HepG2 (cell line): ENCODE results near the gene AHNAK. TPM values are rescaled to one million over a fixed set of nuclear protein-coding genes. Genes with fewer than 3 reads are reported as not detected.

Experiments used
- ERF ChIP-seq: IDR thresholded peaks from 2 replicates; pipeline ENCODE4 v1.6.1; 2018; ENCODE audit warnings: missing biosample characterization, missing genetic modification reagents
- GTF2F1 ChIP-seq: fragments of 150-350 bp; IDR thresholded peaks from 2 replicates; pipeline ENCODE4 v1.6.1; 2014; ENCODE audit warnings: low read length
- HCFC1 ChIP-seq: fragments of 150-350 bp; IDR thresholded peaks from 2 replicates; pipeline ENCODE4 v1.6.1; 2014; ENCODE audit warnings: low read depth, low read length
- HMG20A ChIP-seq: IDR thresholded peaks from 2 replicates; pipeline ENCODE4 v1.6.1; 2016; ENCODE audit warnings: borderline replicate concordance
- MEIS1 ChIP-seq: sonication (generic); formaldehyde crosslinking; IDR thresholded peaks from 2 replicates; pipeline ENCODE4 v1.9.0; 2021; ENCODE audit warnings: mild to moderate bottlenecking, missing genetic modification reagents, moderate library complexity, borderline replicate concordance
- MEIS2 ChIP-seq: sonication (generic); formaldehyde crosslinking; IDR thresholded peaks from 2 replicates; pipeline ENCODE4 v1.9.0; 2021; ENCODE audit warnings: mild to moderate bottlenecking, missing genetic modification reagents
- RXRA ChIP-seq: sonication (generic); formaldehyde crosslinking; IDR thresholded peaks from 2 replicates; pipeline ENCODE4 v1.5.1; 2020; ENCODE audit warnings: missing genetic modification reagents
- XBP1 ChIP-seq: sonication (generic); formaldehyde crosslinking; IDR thresholded peaks from 2 replicates; pipeline ENCODE4 v1.5.0; 2020; ENCODE audit warnings: missing genetic modification reagents
- ZMYM3 ChIP-seq: sonication (generic); formaldehyde crosslinking; IDR thresholded peaks from 2 replicates; pipeline ENCODE4 v1.5.1; 2020; ENCODE audit warnings: mild to moderate bottlenecking, missing genetic modification reagents
- ZNF121 ChIP-seq: sonication (generic); formaldehyde crosslinking; IDR thresholded peaks from 2 replicates; pipeline ENCODE4 v1.5.0; 2020; ENCODE audit warnings: mild to moderate bottlenecking, missing genetic modification reagents
- ZNF205 ChIP-seq: IDR thresholded peaks from 2 replicates; pipeline ENCODE4 v1.6.1; 2018; ENCODE audit warnings: missing biosample characterization, missing genetic modification reagents
- ZNF253 ChIP-seq: sonication (generic); formaldehyde crosslinking; IDR thresholded peaks from 2 replicates; pipeline ENCODE4 v1.8.0; 2022; ENCODE audit warnings: mild to moderate bottlenecking, missing genetic modification reagents, borderline replicate concordance
- ZNF460 ChIP-seq: sonication (generic); formaldehyde crosslinking; IDR thresholded peaks from 2 replicates; pipeline ENCODE4 v1.5.1; 2020; ENCODE audit warnings: missing genetic modification reagents, mild to moderate bottlenecking, borderline replicate concordance
- ZNF589 ChIP-seq: sonication (generic); formaldehyde crosslinking; conservative IDR thresholded peaks from 2 replicates; pipeline ENCODE4 v1.8.0; 2022; ENCODE audit warnings: mild to moderate bottlenecking, moderate library complexity, missing genetic modification reagents
- ZNF605 ChIP-seq: sonication (generic); formaldehyde crosslinking; IDR thresholded peaks from 2 replicates; pipeline ENCODE4 v1.8.0; 2022; ENCODE audit warnings: mild to moderate bottlenecking, missing genetic modification reagents
- ZNF761 ChIP-seq: sonication (generic); formaldehyde crosslinking; conservative IDR thresholded peaks from 2 replicates; pipeline ENCODE4 v1.4.0; 2020; ENCODE audit warnings: mild to moderate bottlenecking, missing genetic modification reagents
- ZNF780A ChIP-seq: sonication (generic); formaldehyde crosslinking; IDR thresholded peaks from 2 replicates; pipeline ENCODE4 v1.8.0; 2022; ENCODE audit warnings: mild to moderate bottlenecking, missing genetic modification reagents, moderate library complexity
- polyA plus RNA-seq, 8 experiments: library from polyadenylated mRNA; depleted of rRNA in 3 of 8; stranded (reverse) in 7 of 8; unstranded in 1 of 8; fragments of >200 nt; fragmentation: Illumina TruSeq in 4 of 8; extraction: Trizol in 4 of 8; gene quantifications; 2 replicates each; pipeline versions ENCODE4 v1.2.1 to v1.2.3, GENCODE V29; 2011 to 2016; ENCODE audit warnings: low read depth in 4 of 8, missing spikeins in 1 of 8, mixed read lengths in 1 of 8; ENCODE audit not compliant: insufficient read depth in 1 of 8
- total RNA-seq, 5 experiments: library from RNA; depleted of rRNA; stranded (reverse); fragments of >200 nt; fragmentation: Illumina TruSeq; extraction: Trizol; gene quantifications; 2 replicates each; pipeline ENCODE4 v1.2.3, GENCODE V29; 2016; ENCODE audit warnings: low read depth in 1 of 5
- TF ChIP-seq, protein P1 (sequence below): sonication (generic); formaldehyde crosslinking; IDR thresholded peaks from 2 replicates; pipeline ENCODE4 v1.5.0; 2020; ENCODE audit warnings: mild to moderate bottlenecking, missing genetic modification reagents
- TF ChIP-seq, protein P2 (sequence below): sonication (generic); formaldehyde crosslinking; IDR thresholded peaks from 2 replicates; pipeline ENCODE4 v1.8.1; 2022; ENCODE audit warnings: mild to moderate bottlenecking, missing genetic modification reagents
- TF ChIP-seq, protein P3 (sequence below): sonication (generic); formaldehyde crosslinking; conservative IDR thresholded peaks from 2 replicates; pipeline ENCODE4 v1.4.0; 2020; ENCODE audit warnings: missing genetic modification reagents
- TF ChIP-seq, protein P4 (sequence below), 2 experiments: sonication (generic) in 1 of 2; formaldehyde crosslinking in 1 of 2; IDR thresholded peaks; 2 replicates each; pipeline versions ENCODE4 v1.5.1 to v1.6.1; 2011 to 2020; ENCODE audit warnings: borderline replicate concordance in 1 of 2, low read depth in 1 of 2, low read length in 1 of 2, mild to moderate bottlenecking in 1 of 2, missing genetic modification reagents in 1 of 2, moderate library complexity in 1 of 2

AHNAK gene
- total and polyA plus RNA-seq, 2 of the 13 experiments (the other 11 are each of a cell fraction or from before 2014, with no cell fraction given), result 23.4 to 25.0 TPM

DNA sequence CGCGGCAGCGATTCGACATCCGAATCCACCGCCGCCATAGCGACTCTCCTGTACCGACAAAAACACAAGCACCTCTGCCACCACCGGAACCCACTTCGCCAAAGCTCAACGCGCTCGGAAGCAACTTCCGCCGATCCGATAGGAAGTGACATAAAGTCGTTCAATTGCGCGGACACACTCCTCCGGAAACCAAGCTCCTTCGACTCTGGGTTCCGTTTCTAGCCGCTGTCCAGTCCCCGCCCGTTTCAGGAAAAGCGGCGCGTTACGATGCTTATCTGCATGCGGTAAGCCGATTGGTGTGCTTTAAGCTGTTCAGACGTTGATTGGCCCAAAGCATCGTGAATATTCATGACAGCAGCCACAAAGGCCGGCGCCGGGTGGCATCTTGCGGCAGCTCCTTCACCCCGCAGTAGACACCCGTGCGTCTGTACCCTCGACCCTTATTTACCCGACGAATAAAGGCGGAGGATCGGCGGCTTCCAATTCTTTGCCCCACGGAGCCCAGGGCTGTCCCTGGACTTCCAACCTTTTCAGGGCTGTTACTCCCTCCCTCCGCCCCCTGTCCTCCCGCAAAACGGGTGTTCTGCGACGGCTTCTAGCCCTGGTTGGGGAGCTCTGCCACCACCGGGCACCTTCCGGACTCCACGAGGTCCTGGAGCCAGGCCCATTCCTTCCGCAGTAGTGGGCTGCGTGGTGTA, 45.0 kb upstream of the AHNAK start, which contains the start of gene TUT1 (continued):
- TF ChIP-seq ZMYM3 (CRISPR knock-in tag) (peak; percentile 56; the same call in 1 of the 2 replicates), ZNF121 (CRISPR knock-in tag) (no peak), HCFC1 (peak; percentile 86), GTF2F1 (0 out of 2 replicates have a peak, but pooled peaks have one; percentile 26), ZNF205 (CRISPR knock-in tag) (peak; percentile 73; the same call in 1 of the 2 replicates), ZNF605 (CRISPR knock-in tag) (peak; percentile 90), XBP1 (CRISPR knock-in tag) (no peak), MEIS2 (CRISPR knock-in tag) (peak; percentile 65; the same call in 1 of the 2 replicates), ZNF460 (no peak), ZNF589 (0 out of 2 replicates have a peak, but pooled peaks have one; percentile 26), ZNF780A (peak; percentile 19; the same call in 1 of the 2 replicates), ERF (peak; percentile 92), MEIS1 (CRISPR knock-in tag) (peak; percentile 83; the same call in 1 of the 2 replicates), ZNF761 (CRISPR knock-in tag) (peak; percentile 70; the same call in 1 of the 2 replicates), RXRA (CRISPR knock-in tag) (peak; percentile 67), HMG20A (CRISPR knock-in tag) (no peak), ZNF253 (0 out of 2 replicates have a peak, but pooled peaks have one; percentile 15)
- TF ChIP-seq, protein P1, sequence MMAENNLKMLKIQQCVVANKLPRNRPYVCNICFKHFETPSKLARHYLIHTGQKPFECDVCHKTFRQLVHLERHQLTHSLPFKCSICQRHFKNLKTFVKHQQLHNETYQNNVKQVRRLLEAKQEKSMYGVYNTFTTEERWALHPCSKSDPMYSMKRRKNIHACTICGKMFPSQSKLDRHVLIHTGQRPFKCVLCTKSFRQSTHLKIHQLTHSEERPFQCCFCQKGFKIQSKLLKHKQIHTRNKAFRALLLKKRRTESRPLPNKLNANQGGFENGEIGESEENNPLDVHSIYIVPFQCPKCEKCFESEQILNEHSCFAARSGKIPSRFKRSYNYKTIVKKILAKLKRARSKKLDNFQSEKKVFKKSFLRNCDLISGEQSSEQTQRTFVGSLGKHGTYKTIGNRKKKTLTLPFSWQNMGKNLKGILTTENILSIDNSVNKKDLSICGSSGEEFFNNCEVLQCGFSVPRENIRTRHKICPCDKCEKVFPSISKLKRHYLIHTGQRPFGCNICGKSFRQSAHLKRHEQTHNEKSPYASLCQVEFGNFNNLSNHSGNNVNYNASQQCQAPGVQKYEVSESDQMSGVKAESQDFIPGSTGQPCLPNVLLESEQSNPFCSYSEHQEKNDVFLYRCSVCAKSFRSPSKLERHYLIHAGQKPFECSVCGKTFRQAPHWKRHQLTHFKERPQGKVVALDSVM (CRISPR knock-in tag), result no peak
- TF ChIP-seq, protein P2, sequence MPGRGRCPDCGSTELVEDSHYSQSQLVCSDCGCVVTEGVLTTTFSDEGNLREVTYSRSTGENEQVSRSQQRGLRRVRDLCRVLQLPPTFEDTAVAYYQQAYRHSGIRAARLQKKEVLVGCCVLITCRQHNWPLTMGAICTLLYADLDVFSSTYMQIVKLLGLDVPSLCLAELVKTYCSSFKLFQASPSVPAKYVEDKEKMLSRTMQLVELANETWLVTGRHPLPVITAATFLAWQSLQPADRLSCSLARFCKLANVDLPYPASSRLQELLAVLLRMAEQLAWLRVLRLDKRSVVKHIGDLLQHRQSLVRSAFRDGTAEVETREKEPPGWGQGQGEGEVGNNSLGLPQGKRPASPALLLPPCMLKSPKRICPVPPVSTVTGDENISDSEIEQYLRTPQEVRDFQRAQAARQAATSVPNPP (CRISPR knock-in tag), result peak; percentile 77; the same call in 1 of the 2 replicates
- TF ChIP-seq, protein P3, sequence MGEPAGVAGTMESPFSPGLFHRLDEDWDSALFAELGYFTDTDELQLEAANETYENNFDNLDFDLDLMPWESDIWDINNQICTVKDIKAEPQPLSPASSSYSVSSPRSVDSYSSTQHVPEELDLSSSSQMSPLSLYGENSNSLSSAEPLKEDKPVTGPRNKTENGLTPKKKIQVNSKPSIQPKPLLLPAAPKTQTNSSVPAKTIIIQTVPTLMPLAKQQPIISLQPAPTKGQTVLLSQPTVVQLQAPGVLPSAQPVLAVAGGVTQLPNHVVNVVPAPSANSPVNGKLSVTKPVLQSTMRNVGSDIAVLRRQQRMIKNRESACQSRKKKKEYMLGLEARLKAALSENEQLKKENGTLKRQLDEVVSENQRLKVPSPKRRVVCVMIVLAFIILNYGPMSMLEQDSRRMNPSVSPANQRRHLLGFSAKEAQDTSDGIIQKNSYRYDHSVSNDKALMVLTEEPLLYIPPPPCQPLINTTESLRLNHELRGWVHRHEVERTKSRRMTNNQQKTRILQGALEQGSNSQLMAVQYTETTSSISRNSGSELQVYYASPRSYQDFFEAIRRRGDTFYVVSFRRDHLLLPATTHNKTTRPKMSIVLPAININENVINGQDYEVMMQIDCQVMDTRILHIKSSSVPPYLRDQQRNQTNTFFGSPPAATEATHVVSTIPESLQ (CRISPR knock-in tag), result 0 out of 2 replicates have a peak, but pooled peaks have one; percentile 66
- TF ChIP-seq, protein P4, sequence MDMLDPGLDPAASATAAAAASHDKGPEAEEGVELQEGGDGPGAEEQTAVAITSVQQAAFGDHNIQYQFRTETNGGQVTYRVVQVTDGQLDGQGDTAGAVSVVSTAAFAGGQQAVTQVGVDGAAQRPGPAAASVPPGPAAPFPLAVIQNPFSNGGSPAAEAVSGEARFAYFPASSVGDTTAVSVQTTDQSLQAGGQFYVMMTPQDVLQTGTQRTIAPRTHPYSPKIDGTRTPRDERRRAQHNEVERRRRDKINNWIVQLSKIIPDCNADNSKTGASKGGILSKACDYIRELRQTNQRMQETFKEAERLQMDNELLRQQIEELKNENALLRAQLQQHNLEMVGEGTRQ (IDR thresholded peaks at IDR 0.05; ENCODE audit: low read depth, low read length), result no peak
- TF ChIP-seq, protein P4 (CRISPR knock-in tag; IDR thresholded peaks at IDR 0.05; ENCODE audit: borderline replicate concordance), result no peak; the same call in 1 of the 2 replicates
